Activated T-helper 1 cell treated with anti-CD3 and anti-CD28 coated beads, Interleukin-2, amount 50 U/mL, for 16 hours (primary cell): ENCODE results near the gene DNM3.
A peak's percentile ranks its signal among the peaks of the same experiment; 100 is the strongest.
"Not testable (repeated sequence)": the region's sequence is repeated elsewhere in the genome, so short reads cannot be mapped to it uniquely, and the experiment has no call there.

Source experiments
- DNase-seq, 2 donors: peaks; one replicate each; pipeline ENCODE4 v3.0.0-alpha.2; 2020; ENCODE audit warnings: low read depth in 1 of 2, low spot score in 1 of 2

Gene DNM3

DNA sequence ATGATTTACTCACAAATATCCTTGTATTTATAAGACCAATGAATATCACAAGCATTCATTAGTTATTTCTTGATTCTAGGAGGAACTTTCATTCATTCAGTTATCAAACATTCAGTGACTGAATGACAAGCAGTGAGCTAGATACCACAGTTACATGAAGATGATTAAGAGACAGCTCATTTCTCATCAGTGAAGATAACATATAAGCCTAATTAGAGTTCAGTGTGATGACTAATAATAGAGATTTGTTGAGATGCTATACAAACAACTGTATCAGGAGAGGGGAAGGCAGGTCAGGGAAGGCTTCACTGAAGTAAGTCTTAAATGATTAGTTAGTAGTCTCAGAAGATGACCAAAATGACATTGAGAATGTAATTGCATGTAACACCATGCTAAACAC is 564.6 kb downstream of the DNM3 start:
- no peak for DNase-seq

DNA sequence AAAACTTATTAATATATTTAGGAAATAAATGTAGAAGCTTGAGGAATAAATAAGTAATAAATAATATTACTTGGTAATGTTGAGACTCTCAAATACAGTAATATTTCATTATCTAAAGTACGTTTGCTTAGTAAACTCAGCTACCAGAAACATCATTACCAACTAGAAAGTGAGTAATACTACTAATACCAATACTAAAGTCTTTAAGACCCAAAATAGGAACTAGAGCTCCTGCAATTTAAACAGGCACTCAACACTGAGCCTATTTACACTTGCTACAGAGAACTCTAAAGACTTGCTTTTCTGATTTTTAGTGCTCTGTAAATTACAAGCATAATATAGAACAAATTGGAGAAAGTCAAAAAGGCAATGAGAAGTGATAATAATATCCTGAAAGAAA is 565.7 kb downstream of the DNM3 start:
- DNase-seq, result no peak

DNA sequence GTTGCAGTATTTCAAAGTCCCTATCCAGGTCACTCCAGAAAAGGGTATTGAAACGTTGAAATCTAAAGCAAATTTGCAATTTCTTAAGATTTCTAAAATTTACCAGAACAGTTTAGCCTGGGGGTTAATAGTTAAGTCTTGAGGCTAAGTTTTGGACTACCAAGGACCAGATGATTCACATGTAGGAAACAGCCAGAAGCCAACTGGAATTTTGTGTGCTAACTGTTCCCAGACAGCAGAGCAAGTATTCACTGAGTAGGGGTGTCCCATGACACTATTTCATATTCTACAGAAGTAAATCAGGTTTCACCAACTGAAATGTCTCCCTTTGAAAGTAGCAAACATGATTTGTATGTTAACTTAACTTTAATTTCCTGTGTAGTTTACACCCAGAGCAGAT is 567.7 kb downstream of the DNM3 start:
- no peak for DNase-seq

DNA sequence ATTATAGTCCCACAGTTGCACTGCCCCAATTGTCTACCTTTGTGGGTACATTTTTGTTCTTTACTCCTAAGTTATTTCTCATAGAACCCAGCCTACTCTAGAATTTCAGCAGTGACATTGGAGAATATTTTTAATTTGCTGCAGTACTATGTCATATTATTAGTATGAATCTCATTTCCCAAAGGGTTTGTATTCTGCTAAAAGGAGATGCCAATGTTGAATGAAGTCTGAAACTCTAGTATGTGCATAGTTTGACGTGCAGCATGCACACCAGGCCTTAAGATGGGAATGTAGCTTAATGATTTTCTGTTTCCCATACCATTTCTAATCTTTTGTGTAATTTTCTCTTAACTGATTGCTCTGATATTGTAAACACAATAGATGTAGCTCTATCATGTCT is 568.7 kb downstream of the DNM3 start:
- DNase-seq, result no peak

DNA sequence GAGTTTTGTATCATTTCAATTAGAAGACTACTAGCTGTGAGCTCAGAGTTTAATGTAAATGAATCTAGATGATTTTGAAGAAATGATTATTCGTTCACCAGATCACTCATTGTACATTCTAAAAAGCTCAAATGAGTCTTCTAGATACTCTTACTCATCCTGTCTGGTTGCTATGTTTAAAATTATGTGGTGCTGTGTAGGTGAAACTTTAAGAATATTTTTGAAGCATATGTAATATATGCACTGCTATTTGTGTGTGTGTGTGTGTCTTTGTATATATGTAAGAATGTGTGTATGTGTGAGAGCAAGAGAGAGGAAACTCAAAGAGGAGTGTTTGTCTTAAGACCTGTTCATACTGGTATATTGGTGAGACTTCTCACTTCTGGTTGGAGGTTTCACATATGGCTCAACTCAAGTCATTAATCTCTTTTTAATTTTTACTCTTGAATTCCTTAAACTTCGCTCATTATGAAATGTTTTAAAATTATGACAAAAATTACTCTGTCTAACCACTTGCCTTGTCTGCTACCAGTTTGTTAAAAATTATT is 570.6 kb downstream of the DNM3 start:
- no peak for DNase-seq

DNA sequence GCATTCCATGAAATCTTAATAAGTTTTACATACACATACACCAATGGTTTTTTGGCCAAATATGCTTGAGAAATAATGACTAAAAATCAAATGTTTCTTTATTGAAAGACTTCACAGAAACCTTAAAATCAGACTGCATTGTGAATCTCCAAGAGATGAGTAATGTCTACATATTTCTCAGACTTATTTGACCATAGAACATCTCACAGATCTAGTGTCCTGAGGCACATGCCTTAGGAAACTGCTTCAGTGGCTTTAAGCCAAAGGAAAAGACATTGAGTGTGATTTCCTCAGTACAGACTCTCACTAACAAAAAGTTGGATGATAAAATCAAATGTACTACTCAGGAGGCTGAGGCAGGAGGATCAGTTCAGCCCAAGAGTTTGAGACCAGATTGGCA is 573.0 kb downstream of the DNM3 start:
- DNase-seq, result no peak

DNA sequence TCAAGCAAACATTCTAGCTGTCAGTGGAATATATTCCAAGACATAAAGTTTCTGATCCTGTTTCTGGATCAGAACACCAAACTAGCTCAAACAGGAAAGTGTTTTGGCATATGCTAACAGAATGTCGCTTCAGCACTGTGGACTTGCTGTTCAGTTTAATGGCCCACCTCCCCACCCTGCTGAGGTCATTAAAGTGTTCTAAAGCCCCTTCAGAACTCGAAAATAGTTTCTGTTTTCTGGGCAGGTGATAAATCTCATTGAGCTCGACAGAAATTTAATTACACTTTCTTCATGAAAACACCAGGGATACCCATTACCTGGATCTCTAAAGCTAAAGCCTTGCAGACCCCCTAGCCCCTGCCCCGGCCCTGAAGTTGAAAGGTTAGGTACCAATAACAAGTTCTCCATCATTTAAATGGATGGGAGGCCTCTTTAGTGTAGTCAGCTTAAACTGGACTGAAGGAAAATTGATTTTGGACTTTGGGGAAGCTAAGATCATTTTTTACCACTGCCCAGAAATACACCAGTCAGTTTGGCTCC is 575.3 kb downstream of the DNM3 start:
- DNase-seq, result no peak

DNA sequence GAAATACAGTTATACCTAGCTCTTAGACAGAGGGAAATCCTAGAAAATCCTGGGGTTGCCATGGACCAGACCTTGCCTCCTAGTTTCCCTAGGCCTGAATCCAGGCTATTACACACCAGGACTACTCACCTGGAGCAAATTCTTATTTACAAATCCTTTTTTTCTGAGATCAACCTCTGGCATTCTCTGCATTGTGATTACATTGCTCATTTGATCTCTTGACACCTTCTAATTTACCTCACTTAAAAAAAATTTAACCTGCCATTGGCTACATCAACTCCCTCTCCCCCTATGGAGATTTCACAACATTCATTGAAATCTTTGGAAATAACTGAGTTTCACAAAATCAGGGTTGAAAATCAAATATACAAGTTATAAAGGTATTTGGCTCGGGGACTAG is 576.3 kb downstream of the DNM3 start:
- DNase-seq, result no peak

DNA sequence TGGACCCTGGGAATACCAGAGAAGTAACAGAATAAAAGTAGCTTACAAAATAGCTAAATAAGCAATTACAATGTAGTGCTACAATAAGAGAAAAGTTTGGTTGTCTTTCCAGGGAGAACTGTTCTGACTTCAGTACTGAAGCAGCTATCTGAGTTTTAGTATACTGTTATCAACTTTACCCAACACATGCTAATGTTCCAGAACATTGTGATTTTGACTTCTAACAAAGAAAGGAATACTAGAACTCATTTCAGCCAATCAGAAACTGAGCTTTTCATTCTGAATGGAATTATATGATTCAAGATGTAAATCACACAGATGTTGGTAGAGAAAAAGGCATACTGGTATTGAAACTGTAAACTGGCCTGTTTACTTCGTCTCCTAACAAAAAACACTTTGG is 579.1 kb downstream of the DNM3 start, which contains the start of gene C1orf105:
TSS of gene C1orf105 (plus strand) at position 301 of the 400 bp plus-strand sequence. CDS start 201 bp downstream, outside the sequence.
- no peak for DNase-seq

DNA sequence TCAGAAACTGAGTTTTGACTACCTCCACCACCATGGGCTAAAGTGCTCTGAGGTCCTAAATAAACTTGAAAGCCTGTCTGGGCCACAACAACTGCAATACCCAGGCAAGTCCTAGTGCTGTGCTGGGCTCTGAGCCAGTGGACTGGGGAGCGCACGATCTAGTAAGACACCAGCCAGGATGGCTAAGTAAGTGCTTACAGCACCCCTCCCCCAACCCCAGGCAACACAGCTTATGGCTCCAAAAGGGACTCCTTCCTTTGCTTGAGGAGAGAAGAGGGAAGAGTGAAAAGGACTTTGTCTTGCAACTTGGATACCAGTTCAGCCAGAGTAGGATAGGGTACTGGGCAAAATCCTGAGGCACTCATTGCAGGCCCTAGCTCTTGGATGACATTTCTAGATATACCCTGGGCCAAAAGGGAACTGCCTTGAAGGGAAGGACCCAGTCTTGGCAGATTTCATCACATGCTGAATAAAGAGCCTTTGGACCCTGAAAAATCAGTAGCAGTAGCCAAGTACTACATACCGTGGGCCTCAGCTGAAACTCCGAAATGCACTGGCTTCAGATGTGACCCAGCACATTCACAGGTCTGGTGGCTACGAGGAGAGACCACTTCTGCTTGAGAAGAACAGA is 580.8 kb downstream of the DNM3 start:
- DNase-seq, result no peak

DNA sequence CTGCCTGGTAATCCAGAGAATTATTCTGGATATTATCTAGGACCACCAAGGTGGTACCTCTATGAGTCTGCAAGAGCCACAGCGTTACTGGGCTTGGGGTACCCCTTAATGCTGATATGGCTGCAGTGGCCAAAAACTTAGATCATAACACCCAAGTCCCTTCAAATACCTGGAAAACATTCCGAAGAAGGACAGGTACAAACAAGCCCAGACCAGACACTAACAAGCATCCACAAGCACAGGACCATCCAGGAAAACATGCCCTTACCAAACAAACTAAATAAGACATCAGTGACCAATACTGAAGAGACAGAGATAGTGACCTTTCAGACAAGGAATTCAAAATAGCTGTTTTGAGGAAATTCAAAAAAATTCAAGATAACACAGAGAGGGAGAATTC is 582.0 kb downstream of the DNM3 start:
- no peak for DNase-seq

DNA sequence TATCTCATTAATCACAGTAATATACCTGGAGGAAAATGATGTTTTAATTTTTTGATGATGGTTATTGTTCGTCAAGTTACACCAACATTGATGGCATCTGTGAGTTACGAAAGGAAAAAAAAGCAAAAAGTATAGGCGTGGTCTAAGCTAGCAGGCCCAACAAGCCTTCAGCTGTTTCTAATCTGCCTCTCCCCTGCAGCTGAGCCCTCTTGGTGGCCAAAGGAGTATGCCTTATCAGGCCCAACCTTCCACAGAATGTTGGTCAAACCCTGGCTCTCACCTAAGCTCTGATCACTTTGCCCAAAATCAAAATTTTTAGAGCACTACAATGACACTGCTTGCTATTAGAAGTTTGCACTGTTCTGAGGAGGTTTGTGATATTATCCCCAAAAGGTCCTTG is 584.0 kb downstream of the DNM3 start:
- DNase-seq, result no peak

DNA sequence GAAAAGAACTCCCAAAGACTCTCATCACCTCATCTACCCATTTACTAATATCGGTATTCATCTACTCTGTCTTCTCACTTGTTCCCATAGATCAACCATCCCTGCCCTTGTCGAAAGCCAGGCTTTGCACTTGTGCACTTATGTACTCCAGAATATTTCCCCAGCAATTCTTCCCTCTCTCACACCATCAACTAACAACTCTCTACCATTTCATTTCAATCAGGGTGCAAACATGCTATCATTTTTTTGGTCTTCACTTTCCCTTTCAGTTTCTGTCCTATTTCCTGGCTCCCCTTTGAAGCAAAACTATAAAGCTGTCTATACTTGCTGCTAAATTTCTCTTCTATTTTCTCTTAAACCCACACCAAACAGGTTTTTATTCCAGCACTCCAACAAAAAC is 585.9 kb downstream of the DNM3 start:
- no peak for DNase-seq

DNA sequence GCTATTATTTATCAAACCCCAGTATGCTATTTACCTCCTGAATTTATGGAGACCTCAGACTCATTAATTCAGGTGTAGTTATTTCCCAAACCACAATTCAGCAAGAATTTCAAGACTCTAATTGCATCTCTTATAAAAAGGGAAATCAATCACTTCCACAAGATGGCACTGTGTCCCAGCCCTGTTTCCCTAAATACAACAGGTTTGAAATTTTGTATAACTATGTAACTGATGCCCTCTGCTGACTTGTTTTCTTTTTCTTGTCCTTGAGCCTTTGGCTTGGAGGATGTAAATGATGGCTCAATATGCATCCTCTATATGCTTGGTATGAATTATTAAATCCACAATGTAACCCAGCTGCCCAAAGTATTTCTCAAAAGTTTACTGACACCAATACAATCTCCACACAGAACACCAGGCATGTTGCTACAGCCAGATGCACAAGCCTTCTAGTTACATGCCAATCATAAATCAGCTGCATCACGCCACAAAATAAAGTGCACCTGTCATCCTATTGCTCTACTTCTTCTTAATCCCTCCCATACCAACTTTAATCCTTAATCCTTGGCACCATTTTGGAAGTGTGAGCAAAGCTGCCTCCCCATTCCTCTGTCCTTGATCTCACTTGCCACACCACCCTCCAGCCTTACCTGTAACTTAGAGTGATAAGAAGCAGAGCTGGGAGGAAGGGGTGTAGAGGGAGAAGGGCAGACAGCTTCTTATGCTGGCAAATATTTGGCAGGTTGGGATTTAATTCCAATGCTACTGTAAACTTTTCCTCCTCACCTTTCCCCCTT is 588.2 kb downstream of the DNM3 start:
- no peak for DNase-seq

DNA sequence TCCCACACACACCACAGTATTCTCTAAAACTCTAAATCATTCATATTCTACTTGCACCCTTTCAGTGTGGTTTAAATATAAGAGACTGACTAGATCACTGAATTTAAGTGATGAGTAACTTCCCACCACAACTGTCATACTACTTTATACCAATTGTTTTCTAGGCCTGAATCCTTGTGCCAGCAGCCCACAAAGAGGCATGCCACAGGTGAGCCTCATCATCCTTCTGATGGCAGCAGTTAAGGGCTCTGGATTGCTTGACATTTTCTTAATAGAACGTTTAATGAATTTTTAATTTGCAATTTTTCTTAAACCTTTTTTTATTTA is 588.8 kb downstream of the DNM3 start:
- no peak for DNase-seq

DNA sequence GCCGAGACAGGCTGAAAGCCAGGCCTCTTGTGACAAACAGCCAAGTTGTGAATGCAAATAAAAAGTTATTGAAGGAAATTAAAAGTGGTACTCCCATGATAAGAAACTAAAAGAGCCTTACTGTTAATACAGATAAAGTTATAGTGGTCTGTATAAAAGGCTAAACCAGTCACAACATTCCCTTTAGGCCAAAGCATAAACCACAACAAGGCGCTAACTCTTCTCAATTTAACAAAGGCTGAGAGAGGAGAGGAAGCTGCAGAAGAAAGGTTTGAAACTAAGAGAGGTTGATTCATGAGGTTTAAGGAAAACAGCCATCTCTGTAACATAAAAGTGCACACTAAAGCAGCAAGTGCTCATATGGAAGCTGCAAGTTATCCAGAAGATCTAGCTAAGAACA is 589.9 kb downstream of the DNM3 start:
- no peak for DNase-seq

DNA sequence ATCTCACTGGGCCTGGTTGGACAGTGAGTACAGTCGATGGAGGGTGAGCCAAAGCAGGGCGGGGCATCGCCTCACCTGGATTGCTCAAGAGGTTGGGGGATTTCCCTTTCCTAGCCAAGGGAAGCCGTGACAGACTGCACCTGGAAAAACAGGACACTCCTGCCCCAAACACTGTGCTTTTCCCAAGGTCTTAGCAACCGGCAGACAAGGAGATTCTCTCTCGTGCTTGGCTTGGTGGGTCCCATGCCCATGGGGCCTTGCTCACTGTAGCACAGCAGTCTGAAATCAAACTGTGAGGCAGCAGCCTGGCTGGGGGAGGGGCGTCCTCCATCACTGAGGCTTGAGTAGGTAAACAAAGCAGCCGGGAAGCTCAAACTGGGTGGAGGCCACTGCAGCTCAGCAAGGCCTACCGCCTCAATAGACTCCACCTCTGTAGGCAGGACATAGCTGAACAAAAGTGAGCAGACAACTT is 590.5 kb downstream of the DNM3 start:
- DNase-seq, result peak in 1 of 2 donors; percentile 6

DNA sequence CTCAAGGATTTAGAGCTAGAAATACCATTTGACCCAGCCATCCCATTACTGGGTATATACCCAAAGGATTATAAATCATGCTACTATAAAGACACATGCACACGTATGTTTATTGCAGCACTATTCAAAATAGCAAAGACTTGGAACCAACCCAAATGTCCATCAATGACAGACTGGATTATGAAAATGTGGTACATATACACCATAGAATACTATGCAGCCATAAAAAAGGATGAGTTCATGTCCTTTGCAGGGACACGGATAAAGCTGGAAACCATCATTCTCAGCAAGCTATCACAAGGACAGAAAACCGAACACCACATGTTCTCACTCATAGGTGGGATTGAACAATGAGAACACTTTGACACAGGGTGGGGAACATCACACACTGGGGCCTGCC is 595.9 kb downstream of the DNM3 start:
- DNase-seq, result not testable (repeated sequence)

DNA sequence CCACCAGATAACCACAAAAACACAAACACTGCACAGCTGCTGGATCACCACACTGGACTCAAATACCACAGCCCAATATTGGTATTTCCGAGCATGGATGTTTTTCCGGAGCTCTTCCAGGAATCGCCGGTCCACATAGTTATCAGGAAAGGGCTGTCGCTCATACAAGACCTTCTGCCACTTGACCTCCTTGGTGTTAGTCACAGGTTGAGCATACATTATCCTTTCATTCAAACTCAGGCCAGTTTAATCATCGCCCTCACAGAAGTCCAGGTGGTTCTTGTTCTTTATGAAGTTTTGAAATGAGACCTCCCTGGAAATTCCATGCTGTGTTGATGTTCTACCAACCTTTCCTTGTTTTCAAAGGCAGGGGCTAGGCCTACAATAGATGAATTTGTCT is 601.1 kb downstream of the DNM3 start:
- no peak for DNase-seq

DNA sequence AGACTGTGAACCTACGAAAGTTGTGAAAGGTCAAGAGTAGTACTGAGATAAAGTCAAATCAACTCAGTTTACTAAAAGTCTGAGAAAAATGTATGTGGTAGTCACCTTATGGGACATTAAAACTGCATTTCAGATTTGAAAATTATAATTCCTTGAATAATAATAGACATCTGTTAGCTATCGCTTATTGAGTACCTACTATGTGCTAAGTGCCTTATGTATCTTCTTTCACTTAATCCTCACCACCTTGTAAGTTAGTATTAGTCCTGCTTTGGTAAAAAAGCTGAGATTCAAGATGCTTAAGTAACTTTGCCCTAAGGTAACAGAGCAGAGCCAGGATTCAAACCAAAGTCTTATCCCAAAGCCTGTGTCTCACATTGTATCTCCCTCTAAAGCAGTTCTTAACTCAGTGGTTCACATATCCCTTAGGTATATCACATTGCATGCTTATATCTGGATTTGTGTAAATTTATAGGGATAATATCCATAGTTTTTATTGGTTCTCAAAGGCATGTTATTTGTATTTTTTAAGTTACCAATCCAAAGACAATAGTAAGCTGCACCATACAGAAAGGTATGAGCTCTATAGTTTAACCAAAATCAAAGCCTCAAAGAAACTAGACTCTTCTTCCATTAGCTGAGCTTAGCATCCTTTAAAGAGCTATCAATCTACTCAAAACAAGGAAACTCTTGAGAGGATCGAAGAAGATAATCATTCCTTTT is 601.7 kb downstream of the DNM3 start:
- no peak for DNase-seq

DNA sequence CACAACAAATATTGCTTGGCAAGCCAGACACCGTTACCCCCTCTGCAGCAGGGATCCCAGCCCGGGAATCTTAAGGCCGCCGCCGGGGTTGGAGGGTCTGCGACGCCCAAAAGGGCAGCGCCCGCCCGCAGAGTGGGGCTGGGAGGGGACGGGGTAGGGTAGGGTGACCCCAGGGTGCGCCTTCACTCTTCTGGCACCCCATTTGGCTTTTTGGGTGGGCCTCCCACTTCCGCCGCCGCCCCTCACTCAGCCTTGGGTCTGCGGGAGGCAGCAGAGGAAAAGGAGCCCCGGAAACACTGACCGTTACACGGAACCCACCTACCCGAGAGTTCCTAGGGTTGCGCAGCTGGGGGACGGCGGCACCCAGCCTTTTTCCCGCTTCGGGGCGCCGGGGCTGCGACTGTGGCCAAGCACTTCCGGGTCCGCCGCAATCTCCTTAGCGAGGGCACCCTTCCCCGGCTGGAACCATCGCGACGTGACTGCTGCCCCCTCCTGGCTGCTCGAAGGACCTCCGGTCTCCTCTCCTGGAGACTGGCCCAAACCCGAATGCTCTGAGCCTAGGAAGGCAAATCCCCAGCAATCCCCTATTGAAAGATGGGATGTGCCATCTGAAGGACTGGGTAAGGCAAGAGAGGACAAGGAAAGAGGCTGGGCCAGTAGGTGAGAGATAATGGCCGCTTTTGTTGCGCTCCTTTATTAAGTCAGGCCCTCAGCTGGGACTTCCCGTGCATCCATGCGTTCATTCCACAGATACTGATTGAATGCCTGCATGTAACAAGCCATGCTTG is 602.6 kb downstream of the DNM3 start, which contains the start of gene PIGC:
TSS of gene PIGC (minus strand) at position 404 of the 788 bp plus-strand sequence. CDS start 1,447 bp downstream, outside the sequence.
- peak; percentile 80 to 86 for DNase-seq
